ENCODE data around the gene LYPLAL1. TPM values are rescaled to one million over a fixed set of nuclear protein-coding genes. Genes with fewer than 3 reads are reported as not detected.

The LYPLAL1 gene
- total and polyA plus RNA-seq, 2 of the 13 experiments (the other 11 are each of a cell fraction or from before 2014, with no cell fraction given): 17.0 to 31.6 TPM

DNA sequence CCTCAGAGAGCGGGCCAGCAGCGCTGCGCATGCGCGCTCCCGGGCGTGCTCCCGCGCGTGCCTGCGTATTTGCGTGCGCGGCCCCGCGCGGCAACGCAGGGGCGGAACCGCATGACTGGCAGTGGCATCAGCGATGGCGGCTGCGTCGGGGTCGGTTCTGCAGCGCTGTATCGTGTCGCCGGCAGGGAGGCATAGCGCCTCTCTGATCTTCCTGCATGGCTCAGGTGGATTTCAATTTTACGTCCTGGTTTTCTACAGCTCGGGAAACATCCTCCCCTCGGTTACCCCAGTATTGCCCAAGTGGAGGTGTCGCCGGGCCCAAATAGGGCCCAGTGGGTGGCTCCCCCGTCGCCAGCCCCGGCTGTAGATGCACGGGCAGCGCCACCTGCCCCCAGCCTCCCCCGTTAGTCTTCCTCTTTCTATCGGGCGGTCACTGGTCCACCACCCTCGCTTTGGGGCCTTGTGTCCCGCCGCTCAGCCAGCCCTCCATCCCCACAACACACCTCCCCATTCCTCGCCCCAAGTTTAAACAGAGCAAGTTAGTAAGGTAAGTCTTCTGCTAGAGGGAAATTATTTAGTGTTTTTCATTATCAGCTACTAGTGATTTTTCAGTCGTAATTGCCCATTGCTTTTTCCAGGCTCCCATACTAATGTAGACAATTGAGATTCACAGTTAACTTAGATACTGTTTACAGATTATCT lies at the start of gene LYPLAL1 (continued):
- TF ChIP-seq, protein P1, sequence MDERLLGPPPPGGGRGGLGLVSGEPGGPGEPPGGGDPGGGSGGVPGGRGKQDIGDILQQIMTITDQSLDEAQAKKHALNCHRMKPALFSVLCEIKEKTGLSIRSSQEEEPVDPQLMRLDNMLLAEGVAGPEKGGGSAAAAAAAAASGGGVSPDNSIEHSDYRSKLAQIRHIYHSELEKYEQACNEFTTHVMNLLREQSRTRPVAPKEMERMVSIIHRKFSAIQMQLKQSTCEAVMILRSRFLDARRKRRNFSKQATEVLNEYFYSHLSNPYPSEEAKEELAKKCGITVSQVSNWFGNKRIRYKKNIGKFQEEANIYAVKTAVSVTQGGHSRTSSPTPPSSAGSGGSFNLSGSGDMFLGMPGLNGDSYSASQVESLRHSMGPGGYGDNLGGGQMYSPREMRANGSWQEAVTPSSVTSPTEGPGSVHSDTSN (CRISPR knock-in tag; IDR thresholded peaks at IDR 0.05): peak; percentile 76
- no peak; the same call in 1 of the 2 replicates for TF ChIP-seq ZNF891 (CRISPR knock-in tag; IDR thresholded peaks at IDR 0.05)
- TF ChIP-seq HOXA3 (CRISPR knock-in tag; IDR thresholded peaks at IDR 0.05): peak; percentile 93
- no peak for TF ChIP-seq ELF3 (CRISPR knock-in tag; IDR thresholded peaks at IDR 0.05)
- no peak for TF ChIP-seq FOXA1 (IDR thresholded peaks at IDR 0.05)
- no peak for TF ChIP-seq FOXA1 (CRISPR knock-in tag; IDR thresholded peaks at IDR 0.05)
- TF ChIP-seq, protein P2, sequence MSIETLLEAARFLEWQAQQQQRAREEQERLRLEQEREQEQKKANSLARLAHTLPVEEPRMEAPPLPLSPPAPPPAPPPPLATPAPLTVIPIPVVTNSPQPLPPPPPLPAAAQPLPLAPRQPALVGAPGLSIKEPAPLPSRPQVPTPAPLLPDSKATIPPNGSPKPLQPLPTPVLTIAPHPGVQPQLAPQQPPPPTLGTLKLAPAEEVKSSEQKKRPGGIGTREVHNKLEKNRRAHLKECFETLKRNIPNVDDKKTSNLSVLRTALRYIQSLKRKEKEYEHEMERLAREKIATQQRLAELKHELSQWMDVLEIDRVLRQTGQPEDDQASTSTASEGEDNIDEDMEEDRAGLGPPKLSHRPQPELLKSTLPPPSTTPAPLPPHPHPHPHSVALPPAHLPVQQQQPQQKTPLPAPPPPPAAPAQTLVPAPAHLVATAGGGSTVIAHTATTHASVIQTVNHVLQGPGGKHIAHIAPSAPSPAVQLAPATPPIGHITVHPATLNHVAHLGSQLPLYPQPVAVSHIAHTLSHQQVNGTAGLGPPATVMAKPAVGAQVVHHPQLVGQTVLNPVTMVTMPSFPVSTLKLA (IDR thresholded peaks at IDR 0.05): no peak
- peak; percentile 10; the same call in 1 of the 2 replicates for TF ChIP-seq ZMYM3 (CRISPR knock-in tag; IDR thresholded peaks at IDR 0.05)
- TF ChIP-seq, protein P3, sequence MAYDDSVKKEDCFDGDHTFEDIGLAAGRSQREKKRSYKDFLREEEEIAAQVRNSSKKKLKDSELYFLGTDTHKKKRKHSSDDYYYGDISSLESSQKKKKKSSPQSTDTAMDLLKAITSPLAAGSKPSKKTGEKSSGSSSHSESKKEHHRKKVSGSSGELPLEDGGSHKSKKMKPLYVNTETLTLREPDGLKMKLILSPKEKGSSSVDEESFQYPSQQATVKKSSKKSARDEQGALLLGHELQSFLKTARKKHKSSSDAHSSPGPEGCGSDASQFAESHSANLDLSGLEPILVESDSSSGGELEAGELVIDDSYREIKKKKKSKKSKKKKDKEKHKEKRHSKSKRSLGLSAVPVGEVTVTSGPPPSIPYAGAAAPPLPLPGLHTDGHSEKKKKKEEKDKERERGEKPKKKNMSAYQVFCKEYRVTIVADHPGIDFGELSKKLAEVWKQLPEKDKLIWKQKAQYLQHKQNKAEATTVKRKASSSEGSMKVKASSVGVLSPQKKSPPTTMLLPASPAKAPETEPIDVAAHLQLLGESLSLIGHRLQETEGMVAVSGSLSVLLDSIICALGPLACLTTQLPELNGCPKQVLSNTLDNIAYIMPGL (CRISPR knock-in tag; IDR thresholded peaks at IDR 0.05; ENCODE audit: borderline replicate concordance in 1 of 2, low read depth in 1 of 2): peak; percentile 80 to 90
- 0 out of 2 replicates have a peak, but pooled peaks have one; percentile 34 for TF ChIP-seq SMAD9 (CRISPR knock-in tag; IDR thresholded peaks at IDR 0.05)
- TF ChIP-seq MED13 (CRISPR knock-in tag; IDR thresholded peaks at IDR 0.05): peak; percentile 44; the same call in 1 of the 2 replicates
- TF ChIP-seq, protein P4, sequence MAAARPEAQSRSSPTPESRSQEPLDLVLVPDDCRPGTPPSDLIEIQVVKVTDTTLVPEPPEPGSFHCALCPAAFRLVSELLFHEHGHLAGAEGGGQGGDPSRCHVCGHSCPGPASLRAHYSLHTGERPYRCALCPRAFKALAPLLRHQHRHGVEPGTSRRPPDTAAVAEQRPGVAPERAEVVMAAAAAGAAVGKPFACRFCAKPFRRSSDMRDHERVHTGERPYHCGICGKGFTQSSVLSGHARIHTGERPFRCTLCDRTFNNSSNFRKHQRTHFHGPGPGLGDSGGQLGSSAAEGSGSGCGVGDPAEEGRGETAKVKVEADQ (CRISPR knock-in tag; IDR thresholded peaks at IDR 0.05; ENCODE audit: borderline replicate concordance): peak; percentile 72
- TF ChIP-seq ZSCAN22 (CRISPR knock-in tag; IDR thresholded peaks at IDR 0.05): peak; percentile 98
- peak; percentile 27 for TF ChIP-seq HNF4A (CRISPR knock-in tag; IDR thresholded peaks at IDR 0.05)
- TF ChIP-seq, protein P5, sequence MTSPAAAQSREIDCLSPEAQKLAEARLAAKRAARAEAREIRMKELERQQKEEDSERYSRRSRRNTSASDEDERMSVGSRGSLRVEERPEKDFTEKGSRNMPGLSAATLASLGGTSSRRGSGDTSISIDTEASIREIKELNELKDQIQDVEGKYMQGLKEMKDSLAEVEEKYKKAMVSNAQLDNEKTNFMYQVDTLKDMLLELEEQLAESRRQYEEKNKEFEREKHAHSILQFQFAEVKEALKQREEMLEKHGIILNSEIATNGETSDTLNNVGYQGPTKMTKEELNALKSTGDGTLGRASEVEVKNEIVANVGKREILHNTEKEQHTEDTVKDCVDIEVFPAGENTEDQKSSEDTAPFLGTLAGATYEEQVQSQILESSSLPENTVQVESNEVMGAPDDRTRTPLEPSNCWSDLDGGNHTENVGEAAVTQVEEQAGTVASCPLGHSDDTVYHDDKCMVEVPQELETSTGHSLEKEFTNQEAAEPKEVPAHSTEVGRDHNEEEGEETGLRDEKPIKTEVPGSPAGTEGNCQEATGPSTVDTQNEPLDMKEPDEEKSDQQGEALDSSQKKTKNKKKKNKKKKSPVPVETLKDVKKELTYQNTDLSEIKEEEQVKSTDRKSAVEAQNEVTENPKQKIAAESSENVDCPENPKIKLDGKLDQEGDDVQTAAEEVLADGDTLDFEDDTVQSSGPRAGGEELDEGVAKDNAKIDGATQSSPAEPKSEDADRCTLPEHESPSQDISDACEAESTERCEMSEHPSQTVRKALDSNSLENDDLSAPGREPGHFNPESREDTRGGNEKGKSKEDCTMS (CRISPR knock-in tag; conservative IDR thresholded peaks at IDR 0.05): no peak
- peak; percentile 53; the same call in 1 of the 2 replicates for TF ChIP-seq ZBTB7B (CRISPR knock-in tag; IDR thresholded peaks at IDR 0.05)
- TF ChIP-seq, protein P6, sequence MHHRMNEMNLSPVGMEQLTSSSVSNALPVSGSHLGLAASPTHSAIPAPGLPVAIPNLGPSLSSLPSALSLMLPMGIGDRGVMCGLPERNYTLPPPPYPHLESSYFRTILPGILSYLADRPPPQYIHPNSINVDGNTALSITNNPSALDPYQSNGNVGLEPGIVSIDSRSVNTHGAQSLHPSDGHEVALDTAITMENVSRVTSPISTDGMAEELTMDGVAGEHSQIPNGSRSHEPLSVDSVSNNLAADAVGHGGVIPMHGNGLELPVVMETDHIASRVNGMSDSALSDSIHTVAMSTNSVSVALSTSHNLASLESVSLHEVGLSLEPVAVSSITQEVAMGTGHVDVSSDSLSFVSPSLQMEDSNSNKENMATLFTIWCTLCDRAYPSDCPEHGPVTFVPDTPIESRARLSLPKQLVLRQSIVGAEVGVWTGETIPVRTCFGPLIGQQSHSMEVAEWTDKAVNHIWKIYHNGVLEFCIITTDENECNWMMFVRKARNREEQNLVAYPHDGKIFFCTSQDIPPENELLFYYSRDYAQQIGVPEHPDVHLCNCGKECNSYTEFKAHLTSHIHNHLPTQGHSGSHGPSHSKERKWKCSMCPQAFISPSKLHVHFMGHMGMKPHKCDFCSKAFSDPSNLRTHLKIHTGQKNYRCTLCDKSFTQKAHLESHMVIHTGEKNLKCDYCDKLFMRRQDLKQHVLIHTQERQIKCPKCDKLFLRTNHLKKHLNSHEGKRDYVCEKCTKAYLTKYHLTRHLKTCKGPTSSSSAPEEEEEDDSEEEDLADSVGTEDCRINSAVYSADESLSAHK (CRISPR knock-in tag; IDR thresholded peaks at IDR 0.05; ENCODE audit: borderline replicate concordance): no peak
